GM23338 (cell line): ENCODE measurements around the gene LEMD2.

Source experiments
- CREB1 ChIP-seq: fragments of 250-450 bp; sonication (Bioruptor Pico); IDR thresholded peaks from 2 replicates; pipeline ENCODE4 v1.5.0; 2020; ENCODE audit warnings: low read depth, mild to moderate bottlenecking, moderate library complexity
- EZH2 ChIP-seq: fragments of 200-600 bp; sonication (generic); IDR thresholded peaks from one replicate; pipeline ENCODE4 v1.8.0; 2017; ENCODE audit warnings: antibody characterized with exemption, mild to moderate bottlenecking, low read depth; ENCODE audit not compliant: unreplicated experiment
- EZH2phosphoT487 ChIP-seq: fragments of 200-600 bp; sonication (generic); IDR thresholded peaks from one replicate; pipeline ENCODE4 v1.8.1; 2018; ENCODE audit warnings: antibody characterized with exemption; ENCODE audit not compliant: unreplicated experiment
- POLR2AphosphoS5 ChIP-seq: IDR thresholded peaks from 2 replicates; pipeline ENCODE4 v1.6.1; 2016; ENCODE audit warnings: antibody characterized with exemption, low read depth
- STAT1 ChIP-seq: IDR thresholded peaks from one replicate; pipeline ENCODE4 v1.6.1; 2016; ENCODE audit warnings: antibody characterized with exemption; ENCODE audit not compliant: unreplicated experiment
- ZNF114 ChIP-seq: fragments of 250-450 bp; sonication (Bioruptor Pico); IDR thresholded peaks from 2 replicates; pipeline ENCODE4 v1.5.0; 2020; ENCODE audit warnings: mild to moderate bottlenecking, moderate library complexity
- TF ChIP-seq, protein P1 (sequence below), 2 experiments: fragments of 200-600 bp in 1 of 2; sonication (generic) in 1 of 2; conservative IDR thresholded peaks; 2 replicates each; pipeline versions ENCODE4 v1.5.1 to v1.6.1; 2016 to 2017; ENCODE audit warnings: antibody characterized with exemption in 2 of 2, low read depth in 2 of 2, mild to moderate bottlenecking in 2 of 2, moderate library complexity in 1 of 2
- TF ChIP-seq, protein P2 (sequence below): fragments of 250-450 bp; sonication (Bioruptor Pico); IDR thresholded peaks from 2 replicates; pipeline ENCODE4 v1.5.0; 2020; ENCODE audit warnings: mild to moderate bottlenecking, moderate library complexity
- TF ChIP-seq, protein P3 (sequence below): IDR thresholded peaks from 2 replicates; pipeline ENCODE4 v1.6.1; 2016; ENCODE audit warnings: antibody characterized with exemption

DNA sequence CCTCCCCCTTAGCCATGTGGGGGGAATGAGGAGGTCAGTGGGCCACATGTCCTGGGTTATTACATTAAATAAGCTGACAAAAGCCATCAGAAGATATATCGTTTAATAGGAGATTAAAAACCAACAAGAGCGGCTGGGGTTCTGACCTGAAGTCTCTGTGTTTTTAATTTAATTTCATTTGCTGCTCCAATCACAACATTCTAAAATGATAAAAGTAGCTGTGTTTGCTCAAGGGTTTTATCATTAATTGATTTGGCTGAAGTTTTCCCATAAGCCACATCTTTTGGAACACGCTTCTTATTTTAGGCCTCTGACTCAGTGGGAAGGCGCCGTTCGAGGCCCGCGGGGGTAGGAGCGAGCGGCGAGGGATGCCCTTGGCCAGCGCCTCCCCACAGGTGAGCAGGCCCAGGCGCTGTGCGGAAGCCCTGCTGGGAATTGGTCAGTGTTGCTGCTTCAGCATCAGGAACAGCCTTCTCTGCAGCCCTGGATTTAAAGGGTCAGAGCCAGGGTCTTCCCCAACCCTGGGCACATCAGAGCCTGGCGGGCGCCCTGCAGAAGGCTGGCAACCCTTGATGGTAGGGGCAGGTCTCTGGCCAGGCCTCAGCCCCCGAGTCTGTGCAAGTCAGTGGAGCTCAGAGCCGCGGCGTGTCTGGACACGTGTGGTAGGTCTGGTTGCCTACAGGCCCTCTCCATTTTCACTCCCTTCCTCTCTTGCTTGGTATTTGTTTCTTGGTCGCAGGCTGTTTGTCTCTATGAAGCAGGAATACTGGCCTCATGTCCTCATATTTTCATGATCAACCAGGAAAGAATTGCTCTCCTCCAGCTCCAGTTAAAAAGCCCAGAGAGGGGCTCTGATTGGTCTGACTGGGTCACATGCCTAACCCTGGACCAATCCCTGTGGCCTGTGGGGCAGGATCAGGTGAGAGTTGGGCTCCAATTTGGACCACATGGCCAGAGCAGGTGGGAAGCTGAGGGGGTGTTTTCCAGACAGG lies 45.8 kb upstream of the LEMD2 start:
- TF ChIP-seq POLR2AphosphoS5 (no peak), ZNF114 (CRISPR knock-in tag) (no peak), EZH2phosphoT487 (no peak), EZH2 (no peak), STAT1 (no peak), CREB1 (CRISPR knock-in tag) (no peak)
- TF ChIP-seq, protein P1, sequence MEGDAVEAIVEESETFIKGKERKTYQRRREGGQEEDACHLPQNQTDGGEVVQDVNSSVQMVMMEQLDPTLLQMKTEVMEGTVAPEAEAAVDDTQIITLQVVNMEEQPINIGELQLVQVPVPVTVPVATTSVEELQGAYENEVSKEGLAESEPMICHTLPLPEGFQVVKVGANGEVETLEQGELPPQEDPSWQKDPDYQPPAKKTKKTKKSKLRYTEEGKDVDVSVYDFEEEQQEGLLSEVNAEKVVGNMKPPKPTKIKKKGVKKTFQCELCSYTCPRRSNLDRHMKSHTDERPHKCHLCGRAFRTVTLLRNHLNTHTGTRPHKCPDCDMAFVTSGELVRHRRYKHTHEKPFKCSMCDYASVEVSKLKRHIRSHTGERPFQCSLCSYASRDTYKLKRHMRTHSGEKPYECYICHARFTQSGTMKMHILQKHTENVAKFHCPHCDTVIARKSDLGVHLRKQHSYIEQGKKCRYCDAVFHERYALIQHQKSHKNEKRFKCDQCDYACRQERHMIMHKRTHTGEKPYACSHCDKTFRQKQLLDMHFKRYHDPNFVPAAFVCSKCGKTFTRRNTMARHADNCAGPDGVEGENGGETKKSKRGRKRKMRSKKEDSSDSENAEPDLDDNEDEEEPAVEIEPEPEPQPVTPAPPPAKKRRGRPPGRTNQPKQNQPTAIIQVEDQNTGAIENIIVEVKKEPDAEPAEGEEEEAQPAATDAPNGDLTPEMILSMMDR (conservative IDR thresholded peaks at IDR 0.05; ENCODE audit: low read depth in 2 of 2), result no peak
- TF ChIP-seq, protein P2, sequence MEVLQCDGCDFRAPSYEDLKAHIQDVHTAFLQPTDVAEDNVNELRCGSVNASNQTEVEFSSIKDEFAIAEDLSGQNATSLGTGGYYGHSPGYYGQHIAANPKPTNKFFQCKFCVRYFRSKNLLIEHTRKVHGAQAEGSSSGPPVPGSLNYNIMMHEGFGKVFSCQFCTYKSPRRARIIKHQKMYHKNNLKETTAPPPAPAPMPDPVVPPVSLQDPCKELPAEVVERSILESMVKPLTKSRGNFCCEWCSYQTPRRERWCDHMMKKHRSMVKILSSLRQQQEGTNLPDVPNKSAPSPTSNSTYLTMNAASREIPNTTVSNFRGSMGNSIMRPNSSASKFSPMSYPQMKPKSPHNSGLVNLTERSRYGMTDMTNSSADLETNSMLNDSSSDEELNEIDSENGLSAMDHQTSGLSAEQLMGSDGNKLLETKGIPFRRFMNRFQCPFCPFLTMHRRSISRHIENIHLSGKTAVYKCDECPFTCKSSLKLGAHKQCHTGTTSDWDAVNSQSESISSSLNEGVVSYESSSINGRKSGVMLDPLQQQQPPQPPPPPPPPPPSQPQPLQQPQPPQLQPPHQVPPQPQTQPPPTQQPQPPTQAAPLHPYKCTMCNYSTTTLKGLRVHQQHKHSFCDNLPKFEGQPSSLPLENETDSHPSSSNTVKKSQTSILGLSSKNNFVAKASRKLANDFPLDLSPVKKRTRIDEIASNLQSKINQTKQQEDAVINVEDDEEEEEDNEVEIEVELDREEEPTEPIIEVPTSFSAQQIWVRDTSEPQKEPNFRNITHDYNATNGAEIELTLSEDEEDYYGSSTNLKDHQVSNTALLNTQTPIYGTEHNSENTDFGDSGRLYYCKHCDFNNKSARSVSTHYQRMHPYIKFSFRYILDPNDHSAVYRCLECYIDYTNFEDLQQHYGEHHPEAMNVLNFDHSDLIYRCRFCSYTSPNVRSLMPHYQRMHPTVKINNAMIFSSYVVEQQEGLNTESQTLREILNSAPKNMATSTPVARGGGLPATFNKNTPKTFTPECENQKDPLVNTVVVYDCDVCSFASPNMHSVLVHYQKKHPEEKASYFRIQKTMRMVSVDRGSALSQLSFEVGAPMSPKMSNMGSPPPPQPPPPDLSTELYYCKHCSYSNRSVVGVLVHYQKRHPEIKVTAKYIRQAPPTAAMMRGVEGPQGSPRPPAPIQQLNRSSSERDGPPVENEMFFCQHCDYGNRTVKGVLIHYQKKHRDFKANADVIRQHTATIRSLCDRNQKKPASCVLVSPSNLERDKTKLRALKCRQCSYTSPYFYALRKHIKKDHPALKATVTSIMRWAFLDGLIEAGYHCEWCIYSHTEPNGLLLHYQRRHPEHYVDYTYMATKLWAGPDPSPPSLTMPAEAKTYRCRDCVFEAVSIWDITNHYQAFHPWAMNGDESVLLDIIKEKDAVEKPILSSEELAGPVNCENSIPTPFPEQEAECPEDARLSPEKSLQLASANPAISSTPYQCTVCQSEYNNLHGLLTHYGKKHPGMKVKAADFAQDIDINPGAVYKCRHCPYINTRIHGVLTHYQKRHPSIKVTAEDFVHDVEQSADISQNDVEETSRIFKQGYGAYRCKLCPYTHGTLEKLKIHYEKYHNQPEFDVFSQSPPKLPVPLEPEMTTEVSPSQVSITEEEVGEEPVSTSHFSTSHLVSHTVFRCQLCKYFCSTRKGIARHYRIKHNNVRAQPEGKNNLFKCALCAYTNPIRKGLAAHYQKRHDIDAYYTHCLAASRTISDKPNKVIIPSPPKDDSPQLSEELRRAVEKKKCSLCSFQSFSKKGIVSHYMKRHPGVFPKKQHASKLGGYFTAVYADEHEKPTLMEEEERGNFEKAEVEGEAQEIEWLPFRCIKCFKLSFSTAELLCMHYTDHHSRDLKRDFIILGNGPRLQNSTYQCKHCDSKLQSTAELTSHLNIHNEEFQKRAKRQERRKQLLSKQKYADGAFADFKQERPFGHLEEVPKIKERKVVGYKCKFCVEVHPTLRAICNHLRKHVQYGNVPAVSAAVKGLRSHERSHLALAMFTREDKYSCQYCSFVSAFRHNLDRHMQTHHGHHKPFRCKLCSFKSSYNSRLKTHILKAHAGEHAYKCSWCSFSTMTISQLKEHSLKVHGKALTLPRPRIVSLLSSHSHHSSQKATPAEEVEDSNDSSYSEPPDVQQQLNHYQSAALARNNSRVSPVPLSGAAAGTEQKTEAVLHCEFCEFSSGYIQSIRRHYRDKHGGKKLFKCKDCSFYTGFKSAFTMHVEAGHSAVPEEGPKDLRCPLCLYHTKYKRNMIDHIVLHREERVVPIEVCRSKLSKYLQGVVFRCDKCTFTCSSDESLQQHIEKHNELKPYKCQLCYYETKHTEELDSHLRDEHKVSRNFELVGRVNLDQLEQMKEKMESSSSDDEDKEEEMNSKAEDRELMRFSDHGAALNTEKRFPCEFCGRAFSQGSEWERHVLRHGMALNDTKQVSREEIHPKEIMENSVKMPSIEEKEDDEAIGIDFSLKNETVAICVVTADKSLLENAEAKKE, result no peak
- TF ChIP-seq, protein P3, sequence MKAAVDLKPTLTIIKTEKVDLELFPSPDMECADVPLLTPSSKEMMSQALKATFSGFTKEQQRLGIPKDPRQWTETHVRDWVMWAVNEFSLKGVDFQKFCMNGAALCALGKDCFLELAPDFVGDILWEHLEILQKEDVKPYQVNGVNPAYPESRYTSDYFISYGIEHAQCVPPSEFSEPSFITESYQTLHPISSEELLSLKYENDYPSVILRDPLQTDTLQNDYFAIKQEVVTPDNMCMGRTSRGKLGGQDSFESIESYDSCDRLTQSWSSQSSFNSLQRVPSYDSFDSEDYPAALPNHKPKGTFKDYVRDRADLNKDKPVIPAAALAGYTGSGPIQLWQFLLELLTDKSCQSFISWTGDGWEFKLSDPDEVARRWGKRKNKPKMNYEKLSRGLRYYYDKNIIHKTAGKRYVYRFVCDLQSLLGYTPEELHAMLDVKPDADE, result no peak
